A204.1 (cell line): Measurements from ENCODE around the gene TENM4.

Experiments
- FAIRE-seq: peaks from 2 replicates; lab custom pipeline; 2012; peaks lifted over from hg19 to GRCh38; lab: Jason Lieb, UNC

The TENM4 gene

GRCh38 chr11:78802058-78802761 lies 638.6 kb downstream of the TENM4 start:
- no peak for FAIRE-seq

- no peak for FAIRE-seq
These were observed 639.5 kb downstream of the TENM4 start for GRCh38 chr11:78801161-78801884.

- FAIRE-seq: no peak
These were observed 640.1 kb downstream of the TENM4 start for GRCh38 chr11:78800756-78801155.

- FAIRE-seq: no peak
These were observed 640.6 kb downstream of the TENM4 start for GRCh38 chr11:78800096-78800690.

- no peak for FAIRE-seq
These were observed 642.2 kb downstream of the TENM4 start for GRCh38 chr11:78798663-78799062.

GRCh38 chr11:78797559-78797958 lies 643.3 kb downstream of the TENM4 start:
- no peak for FAIRE-seq

GRCh38 chr11:78796956-78797355 lies 643.9 kb downstream of the TENM4 start:
- no peak for FAIRE-seq

GRCh38 chr11:78795621-78796261 lies 645.1 kb downstream of the TENM4 start:
- no peak for FAIRE-seq

- FAIRE-seq: no peak
These were observed 648.9 kb downstream of the TENM4 start for GRCh38 chr11:78791964-78792363.

- no peak for FAIRE-seq
These were observed 649.6 kb downstream of the TENM4 start for GRCh38 chr11:78791254-78791653.

- FAIRE-seq: no peak
These were observed 650.0 kb downstream of the TENM4 start for GRCh38 chr11:78790784-78791183.

- FAIRE-seq: no peak
These were observed 651.5 kb downstream of the TENM4 start for GRCh38 chr11:78789375-78789774.

- no peak for FAIRE-seq
These were observed 652.3 kb downstream of the TENM4 start for GRCh38 chr11:78788533-78788932.

GRCh38 chr11:78787696-78788095 lies 653.1 kb downstream of the TENM4 start:
- no peak for FAIRE-seq

GRCh38 chr11:78786746-78787145 lies 654.1 kb downstream of the TENM4 start:
- FAIRE-seq: no peak

- no peak for FAIRE-seq
These were observed 654.7 kb downstream of the TENM4 start for GRCh38 chr11:78786086-78786485.

GRCh38 chr11:78784321-78785061 lies 656.3 kb downstream of the TENM4 start:
- no peak for FAIRE-seq

- FAIRE-seq: no peak
These were observed 657.0 kb downstream of the TENM4 start for GRCh38 chr11:78783846-78784245.

GRCh38 chr11:78783301-78783700 lies 657.5 kb downstream of the TENM4 start:
- no peak for FAIRE-seq

GRCh38 chr11:78782725-78783124 lies 658.1 kb downstream of the TENM4 start:
- FAIRE-seq: no peak

GRCh38 chr11:78780889-78781288 lies 659.9 kb downstream of the TENM4 start:
- no peak for FAIRE-seq

- FAIRE-seq: no peak
These were observed 667.3 kb downstream of the TENM4 start for GRCh38 chr11:78773492-78773891.
